ENCODE data around the gene PC.

The PC gene

GRCh38 chr11:66912911-66913310 lies 45.3 kb downstream of the PC start:
- no peak for TF ChIP-seq CTCF (IDR thresholded peaks at IDR 0.05; ENCODE audit: low read length, missing control alignments)
- H3K4me3 ChIP-seq (replicated peaks; ENCODE audit: low read depth, low read length): no peak overlapping the region
- no peak for DNase-seq (ENCODE audit: low read depth)

DNA sequence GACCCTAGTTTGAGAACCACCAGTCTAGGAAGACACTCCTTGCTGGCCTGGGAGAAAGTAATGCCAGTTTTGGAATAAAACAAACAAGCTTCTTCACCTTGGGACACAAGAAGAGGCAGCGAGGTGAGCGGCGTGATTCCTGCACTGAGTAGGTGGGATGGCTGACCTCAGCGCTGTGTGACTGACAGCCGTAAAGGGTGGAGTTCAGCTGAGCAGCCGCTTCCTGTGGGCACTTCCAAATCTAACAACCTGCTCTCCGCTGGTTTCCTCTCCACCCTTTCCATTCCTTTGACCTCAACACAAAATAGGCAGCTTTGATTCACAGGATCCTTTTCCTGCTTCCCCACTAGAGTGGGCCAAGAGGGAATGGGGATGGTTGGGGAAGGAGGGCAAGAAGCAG lies 45.8 kb downstream of the PC start:
- TF ChIP-seq CTCF (IDR thresholded peaks at IDR 0.05; ENCODE audit: low read length, missing control alignments): no peak
- no peak for DNase-seq (ENCODE audit: low read depth)
- H3K4me3 ChIP-seq (replicated peaks; ENCODE audit: low read depth, low read length): no peak overlapping the region

- H3K4me3 ChIP-seq (replicated peaks; ENCODE audit: low read depth, low read length): no peak overlapping the region
- DNase-seq (ENCODE audit: low read depth): no peak
- no peak for TF ChIP-seq CTCF (IDR thresholded peaks at IDR 0.05; ENCODE audit: low read length, missing control alignments)
These were observed 47.5 kb downstream of the PC start for GRCh38 chr11:66910669-66911068.

DNA sequence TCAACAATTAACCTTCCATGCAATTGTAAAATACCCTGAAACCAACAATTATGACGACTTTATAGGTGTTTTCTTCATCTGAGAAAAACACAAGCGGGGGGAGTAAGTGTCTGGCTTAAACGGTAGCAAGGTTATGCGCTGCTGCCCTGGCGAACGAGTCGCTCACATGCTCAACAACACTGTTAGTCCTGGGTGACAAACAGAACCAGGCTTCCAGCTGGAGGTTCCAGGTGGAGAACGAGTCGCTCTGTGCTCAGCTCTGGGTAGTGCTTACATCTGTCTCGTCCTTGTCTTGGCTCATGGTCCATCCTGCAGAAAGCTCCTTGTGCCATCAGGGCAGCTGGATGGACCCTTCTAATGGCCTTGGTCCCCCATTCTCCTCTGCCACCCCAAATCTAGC lies 48.2 kb downstream of the PC start:
- no peak for DNase-seq (ENCODE audit: low read depth)
- no peak for TF ChIP-seq CTCF (IDR thresholded peaks at IDR 0.05; ENCODE audit: low read length, missing control alignments)
- H3K4me3 ChIP-seq (replicated peaks; ENCODE audit: low read depth, low read length): no peak overlapping the region

- DNase-seq (ENCODE audit: low read depth): no peak
These were observed 49.0 kb downstream of the PC start for GRCh38 chr11:66909181-66909580.

GRCh38 chr11:66907751-66908630 lies 50.2 kb downstream of the PC start:
- no peak overlapping the region for H3K4me3 ChIP-seq (replicated peaks; ENCODE audit: low read depth, low read length)
- no peak for TF ChIP-seq CTCF (IDR thresholded peaks at IDR 0.05; ENCODE audit: low read length, missing control alignments)
- DNase-seq (ENCODE audit: low read depth): no peak

More at GRCh38 chr11:66909181-66909580, 49.0 kb downstream of the PC start:
- no peak overlapping the region for H3K4me3 ChIP-seq (replicated peaks; ENCODE audit: low read depth, low read length)
- no peak for TF ChIP-seq CTCF (IDR thresholded peaks at IDR 0.05; ENCODE audit: low read length, missing control alignments)

Measured in fibroblast of pulmonary artery (primary cell).